Central memory CD4-positive, alpha-beta T cell (primary cell): Measurements from ENCODE around the gene RASA3.

Source experiments
- DNase-seq: peaks from one replicate; pipeline ENCODE4 v3.0.0; 2022

RASA3 gene

DNA sequence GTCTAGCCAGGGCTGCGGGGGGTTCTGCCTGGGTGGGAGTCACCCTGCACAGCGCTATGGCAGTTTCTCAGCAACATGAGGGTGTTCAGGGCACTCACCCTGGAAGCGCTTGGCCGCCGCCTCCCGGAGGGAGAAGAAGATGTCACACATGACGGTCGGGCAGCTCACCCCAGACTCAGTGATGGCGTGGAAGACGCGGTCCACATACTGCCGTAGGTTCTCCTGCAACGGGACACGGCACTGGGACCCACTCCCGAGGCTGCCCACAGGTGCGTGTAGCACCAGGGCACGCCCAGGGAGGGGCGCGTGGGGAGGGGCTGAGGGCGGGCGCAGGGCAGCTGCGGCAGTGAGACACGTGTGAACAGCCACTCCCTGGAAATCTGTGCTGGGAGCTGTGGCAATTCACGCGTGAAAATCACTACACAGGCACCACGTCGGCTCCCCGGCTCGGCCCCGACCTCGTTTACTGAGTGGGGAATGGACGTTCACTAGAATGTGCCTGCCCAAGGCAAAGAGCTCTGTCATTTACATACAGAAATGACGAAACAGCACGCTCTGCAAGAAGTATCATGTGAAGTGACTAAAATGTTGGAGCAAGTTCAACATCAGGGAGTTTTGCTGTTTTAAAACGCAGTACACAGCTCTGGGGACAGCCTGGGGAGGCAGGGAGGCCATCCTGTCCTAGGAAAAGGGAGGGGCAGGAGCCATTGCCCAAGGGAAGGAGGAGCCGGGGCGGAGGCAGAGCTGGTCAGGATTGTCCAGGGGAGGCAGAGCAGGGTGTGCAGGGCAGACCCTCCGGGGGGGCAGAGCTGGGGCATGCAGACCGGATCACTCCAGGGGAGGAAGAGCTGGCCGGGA, 117.1 kb downstream of the RASA3 start:
- DNase-seq, result no peak

DNA sequence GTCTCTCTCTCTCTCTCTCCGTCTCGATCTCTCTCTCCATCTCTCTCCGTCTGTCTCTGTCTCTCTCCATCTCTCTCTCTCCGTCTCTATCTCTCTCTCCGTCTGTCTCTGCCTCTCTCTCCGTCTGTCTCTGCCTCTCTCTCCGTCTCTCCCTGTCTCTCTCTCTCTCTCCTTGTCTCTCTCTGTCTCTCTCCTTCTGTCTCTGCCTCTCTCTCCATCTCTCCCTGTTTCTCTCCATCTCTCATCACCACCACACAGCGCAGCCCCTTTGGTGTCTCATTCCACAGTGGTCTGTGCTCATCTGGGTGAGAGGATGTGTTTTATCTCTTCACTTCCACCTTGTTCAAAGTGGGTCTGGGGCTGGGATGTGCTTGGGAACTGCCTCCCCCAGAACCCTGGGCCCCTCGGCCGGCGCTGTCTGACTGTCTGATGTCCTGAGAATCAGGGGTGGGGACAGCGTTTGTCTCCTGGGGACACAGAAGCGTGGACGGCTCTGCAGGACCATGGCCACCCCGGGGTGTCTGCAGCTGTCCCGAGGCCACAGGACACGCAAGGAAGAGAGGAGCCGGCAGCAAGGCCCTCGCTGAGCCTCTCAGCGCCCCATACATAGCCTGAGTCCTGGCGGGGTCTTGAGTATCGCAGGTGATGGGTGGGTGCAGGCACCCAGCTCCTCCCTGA, 118.3 kb downstream of the RASA3 start:
- no peak for DNase-seq

DNA sequence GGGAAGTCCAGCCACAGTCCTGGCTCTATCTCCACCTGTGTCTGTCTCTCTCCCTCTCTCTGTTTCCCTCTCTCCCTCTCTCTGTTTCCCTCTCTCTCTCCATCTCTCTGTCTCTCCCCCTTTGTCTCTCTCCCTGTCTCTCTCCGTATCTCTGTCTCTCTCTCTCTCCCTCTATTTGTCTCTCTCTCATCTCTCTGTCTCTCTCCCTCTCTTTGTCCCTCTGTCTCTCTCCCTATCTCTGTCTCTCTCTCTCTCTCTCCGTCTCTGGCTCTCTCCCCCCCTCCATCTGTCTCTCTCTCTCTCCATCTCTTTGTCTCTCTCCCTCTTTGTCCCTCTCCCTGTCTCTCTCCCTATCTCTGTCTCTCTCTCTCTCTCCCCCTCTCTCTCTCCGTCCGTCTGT, 119.1 kb downstream of the RASA3 start:
- no peak for DNase-seq

DNA sequence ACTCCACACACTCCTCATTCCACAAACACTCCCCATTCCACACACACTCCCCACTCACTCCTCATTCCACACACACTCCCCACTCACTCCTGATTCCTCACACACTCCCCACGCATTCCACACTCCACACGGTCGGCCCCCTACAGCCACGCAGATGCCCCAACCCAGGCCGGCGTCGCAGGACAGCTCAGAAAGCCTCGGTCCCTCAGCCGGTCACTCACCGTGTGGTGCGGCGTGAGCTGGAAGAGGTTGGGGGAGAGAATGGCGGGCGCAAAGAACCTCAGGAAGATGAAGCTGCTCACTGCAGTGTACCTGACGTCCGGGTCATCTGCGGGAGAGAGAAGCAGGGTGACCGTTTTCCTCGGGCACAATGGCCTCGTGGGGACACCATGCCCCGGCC, 119.5 kb downstream of the RASA3 start:
- no peak for DNase-seq

DNA sequence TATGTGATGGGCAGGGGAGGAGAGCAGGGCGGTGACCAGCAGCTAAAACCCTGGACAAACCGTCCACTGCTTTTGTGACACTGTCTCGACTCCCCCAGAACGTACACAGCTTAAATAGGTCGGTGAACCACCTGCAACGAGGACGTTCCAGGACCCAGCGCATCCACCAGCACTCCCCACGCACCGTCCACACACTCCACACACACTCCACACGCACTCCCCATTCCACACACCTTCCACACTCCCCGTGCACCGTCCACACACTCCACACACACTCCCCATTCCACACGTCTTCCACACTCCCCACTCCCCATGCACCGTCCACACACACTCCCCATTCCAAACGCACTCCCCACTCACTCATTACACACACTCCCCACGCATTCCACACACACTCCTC, 120.3 kb downstream of the RASA3 start:
- DNase-seq, result no peak

DNA sequence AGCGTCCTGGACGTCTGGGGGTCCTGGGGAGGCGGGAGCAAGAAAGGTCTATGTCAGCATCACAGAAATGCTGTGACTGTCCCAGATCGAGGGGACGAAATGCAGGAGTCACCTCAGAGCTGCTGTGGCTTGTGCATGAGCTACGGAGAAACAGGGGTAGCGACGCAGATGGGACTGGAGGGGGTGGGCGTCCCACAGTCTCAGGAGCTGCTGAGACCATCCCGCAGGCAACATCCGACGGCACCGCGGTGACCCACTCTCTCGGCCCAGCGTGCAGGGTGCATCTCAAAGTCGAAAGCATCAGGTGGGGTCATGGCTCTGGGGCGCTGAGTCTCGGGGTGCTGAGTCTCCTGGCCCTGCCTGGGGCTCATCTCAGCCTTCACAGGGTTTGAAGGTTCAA, 121.2 kb downstream of the RASA3 start:
- DNase-seq, result no peak

DNA sequence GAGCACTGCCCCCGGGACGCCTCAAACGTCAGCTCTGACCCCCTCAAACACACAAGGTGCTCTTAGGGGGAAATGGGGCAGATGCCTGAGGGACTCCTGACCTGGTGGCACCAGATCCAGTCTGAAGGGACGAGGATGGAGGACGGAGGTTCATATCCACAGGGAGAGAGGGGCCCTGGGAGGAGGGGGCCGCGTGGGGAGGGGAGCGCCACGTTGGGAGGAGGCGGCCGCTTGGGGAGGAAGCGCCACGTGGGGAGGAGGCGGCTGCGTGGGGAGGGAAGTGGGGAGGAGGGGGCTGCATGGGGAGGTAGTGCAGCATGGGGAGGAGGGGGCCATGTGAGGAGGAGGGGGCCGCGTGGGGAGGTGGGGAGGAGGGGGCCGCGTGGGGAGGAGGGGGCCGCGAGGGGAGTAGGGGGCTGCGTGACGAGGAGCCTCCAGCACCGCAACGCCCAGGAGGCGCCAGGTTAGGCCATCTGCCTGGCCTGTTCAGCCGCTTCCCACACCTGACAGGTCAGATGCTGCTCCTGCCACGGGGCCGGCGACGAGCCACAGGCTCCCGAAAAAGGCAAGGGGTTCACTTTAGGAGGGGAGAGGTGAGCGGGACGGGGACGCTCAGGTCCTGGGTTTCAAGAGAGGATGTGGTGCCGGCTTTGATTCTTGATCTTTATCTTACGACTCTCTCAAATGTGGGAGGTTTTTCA, 121.9 kb downstream of the RASA3 start:
- no peak for DNase-seq

DNA sequence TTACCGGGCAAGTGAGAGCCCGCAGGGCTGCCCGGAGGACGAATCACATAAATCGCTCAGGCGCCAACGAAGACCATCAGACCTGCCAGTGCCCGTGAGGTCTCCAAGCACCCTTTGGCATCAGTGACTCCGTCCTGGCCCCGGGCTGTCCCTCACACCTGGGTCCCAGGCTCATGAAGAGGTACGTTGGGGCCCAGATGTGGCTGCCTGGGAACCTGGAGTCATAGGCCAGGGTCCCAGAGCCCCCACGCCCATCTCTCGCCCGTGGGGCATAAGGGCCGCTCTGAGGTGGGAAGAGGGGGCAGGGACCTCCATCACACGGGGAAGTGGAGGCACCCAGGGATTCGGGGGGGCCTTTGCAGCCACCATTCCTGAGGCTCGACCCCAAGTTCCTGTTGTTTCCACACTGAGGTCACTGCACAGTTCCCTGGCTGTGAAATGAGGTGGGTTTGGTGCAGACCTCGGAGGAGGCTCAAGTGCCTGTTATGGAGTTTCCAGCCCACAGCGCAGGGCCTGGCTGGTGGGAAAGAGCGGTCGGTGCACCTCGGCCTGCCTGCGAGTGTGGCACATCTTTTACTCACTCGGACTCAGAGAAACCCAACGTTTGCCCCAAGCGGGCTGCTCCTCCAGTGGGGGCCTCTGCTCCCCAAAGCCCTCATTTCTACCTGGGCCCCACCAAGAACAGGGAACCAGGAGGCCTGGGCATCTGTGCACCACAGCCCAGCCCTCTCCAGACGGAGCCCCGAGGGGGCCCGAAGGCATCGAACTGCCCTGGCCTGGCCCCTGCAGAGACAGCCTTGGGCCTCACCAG, 122.6 kb downstream of the RASA3 start:
- DNase-seq, result no peak

DNA sequence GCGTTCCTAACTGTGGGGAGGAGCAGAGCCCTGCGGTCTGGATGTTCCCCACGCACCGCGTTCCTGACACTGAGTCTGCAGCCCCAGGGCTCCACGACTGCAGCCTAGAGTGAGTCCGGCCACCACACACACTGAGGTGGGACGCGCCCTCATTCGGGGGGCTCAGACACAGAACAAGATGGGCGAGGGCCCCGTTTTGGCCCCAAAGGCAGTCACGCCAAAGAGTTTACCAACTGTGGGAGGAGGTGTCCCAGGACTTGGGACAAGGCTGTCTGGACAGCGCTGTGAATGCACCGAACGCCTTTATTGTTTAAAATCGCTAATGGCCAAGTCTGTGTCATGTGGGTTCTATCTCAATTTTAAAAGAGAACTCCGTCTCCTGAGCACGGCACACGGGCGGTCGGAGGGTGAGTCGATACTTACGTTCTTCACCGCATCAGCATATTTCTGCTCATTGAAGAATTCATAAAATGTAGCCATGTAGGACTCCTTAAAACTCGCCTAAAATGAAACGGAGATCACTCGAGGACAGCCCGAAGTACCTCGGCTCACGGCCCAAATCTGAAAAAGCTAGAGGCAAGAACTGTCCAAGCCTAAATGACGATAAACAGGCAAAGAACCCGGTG, 123.3 kb downstream of the RASA3 start:
- DNase-seq, result no peak

DNA sequence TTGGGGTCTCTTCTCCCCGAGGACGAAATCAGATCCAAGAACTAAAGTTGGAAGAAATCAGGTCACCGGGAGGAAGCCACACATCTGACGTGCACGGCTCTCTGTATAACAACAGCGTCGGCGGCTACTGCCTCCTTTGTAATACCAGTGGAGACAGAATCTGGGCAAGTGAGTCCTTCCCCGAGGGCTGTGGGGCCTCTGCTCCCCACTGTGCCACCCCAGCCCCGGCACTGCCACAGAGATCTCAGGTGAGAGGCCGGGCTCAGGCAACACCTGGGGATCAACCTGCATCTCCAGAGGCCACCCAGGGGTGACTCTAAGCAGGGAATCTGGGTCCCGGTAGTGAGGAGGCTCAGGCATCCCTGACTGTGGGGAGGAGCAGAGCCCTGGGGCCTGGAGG, 124.9 kb downstream of the RASA3 start:
- DNase-seq, result no peak

DNA sequence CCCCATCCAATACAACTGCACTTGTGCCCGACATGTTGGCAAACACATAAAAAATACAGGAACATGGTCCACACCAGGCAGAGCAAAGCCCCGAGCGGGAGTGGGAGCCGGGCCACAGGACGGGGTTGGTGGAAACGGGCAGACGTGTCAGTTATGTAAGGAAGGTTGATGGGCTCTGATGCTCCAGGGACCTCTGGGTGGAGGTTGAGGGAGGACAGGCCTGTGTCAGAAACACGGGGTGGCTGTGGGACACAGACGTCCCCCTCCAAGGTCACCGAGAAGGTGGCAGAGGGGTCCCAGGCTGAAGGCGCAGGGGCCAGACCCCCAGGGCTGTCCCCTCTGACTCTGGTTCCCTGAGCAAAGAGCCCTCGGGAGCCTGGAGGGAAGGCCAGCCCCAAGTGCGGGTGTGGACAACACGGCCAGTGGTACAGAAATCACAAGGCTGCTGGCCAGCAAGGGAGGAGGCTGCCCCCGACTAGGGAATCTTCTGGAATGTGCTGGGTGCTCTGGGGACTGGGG, 127.2 kb downstream of the RASA3 start:
- DNase-seq, result no peak

DNA sequence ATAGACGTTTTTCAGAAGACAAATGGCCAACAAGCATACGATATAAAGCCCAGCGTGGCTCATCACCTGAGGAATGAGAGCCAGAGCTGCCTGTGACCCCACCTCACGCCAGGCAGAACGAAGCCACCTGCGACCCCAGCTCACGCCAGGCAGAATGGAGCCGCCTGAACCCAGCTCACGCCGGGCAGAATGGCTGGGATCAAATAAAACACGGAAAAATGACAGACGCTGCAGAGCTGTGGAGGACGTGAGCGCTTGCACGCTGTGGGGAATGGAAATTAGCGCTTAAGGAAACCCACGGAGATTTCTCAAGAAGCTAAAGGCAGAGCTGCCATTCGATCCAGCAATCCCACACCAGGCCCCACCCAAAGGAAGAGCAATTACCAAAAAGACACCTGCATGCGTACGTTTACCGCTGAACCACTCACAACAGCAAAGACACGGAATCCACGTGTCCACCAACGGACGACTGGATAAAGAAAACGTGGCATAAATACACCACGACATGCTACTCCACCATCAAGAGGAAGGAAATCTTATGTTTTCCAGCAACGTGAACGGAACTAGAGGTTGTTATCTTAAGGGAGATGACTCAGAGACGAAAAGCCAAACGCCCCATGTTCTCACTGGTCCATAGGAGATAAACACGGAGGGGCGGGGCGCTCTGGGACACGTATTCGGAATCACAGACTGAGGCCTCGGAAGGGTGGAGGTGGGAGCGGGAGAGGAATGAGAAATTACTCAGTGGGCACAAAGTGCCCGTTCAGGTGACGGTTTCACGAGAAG, 127.8 kb downstream of the RASA3 start:
- no peak for DNase-seq

DNA sequence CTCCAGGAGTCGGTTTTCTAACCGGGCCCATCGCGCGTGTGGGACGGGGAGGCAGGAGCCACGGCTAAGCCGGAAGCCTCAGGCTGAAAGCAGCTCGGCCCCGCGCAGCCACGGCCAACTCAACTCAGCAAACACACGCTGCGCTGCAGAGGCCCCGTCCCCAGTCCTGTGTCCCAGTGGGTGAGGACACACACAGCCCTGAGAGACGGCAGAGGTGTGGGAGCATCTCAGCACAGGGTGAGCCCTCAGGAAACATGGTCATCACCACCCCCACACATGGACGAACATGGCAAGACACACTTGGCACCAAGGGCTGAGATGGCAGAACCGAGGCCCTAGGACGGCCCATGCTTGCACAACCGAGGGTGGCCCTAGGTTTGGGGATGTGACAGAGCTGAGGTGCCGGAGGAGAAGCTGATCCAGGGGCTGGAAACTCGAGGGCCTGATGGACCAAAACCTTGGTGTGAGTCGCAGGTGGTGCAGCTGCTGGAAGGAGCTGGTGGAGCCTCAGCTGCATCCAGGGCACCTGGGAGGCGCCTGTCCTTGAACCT, 129.6 kb downstream of the RASA3 start:
- no peak for DNase-seq

DNA sequence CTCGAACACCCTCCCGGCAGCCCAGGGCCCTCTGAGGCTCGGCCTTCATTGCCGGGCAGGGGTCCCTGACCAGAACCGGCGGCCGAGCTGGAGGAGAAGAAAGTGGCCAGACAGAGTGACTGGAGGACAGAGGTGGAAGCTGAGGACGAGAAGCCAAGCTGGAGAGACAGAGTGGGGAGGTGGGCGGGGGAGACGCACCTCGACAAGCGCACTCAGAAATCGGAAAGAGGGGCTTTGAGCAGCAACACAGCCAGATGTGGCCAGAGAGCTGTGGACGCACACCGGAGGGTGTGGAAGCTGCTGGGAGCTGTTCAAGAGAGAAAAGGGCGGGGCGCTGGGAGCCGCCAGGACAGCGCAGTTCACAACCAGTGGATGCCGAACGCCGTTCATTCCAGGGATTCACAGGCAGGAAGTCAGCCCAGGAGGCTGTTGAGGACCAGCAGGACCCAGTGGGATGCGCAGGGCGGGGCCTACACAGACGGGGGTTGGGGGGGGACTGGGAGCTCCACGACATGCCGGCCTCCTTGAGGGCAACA, 130.3 kb downstream of the RASA3 start:
- DNase-seq, result no peak

DNA sequence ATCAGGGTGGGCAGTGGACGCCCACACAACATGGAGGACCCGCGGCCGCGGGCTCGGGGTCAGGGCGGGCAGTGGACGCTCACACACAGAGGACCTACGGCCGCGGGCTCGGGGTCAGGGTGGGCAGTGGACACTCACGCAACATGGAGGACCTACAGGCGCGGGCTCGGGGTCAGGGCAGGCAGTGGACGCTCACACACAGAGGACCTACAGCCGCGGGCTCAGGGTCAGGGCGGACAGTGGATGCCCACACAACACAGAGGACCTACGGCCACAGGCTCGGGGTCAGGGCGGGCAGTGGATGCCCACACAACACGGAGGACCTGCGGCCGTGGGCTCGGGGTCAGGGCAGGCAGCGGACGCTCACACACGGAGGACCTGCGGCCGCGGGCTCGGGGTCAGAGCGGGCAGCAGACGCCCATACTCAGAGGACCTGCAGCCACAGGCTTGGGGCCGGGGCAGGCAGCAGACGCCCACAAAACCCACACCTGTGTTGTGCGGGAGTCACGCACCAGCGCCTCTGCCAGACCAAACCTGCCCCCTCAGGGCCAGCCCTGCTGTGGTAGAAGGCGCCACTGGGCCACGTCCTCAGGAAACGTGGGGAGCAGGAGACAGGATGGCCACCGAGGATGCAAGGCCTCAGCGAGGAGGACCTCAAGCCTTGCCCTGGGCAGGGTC, 131.0 kb downstream of the RASA3 start:
- DNase-seq, result no peak

DNA sequence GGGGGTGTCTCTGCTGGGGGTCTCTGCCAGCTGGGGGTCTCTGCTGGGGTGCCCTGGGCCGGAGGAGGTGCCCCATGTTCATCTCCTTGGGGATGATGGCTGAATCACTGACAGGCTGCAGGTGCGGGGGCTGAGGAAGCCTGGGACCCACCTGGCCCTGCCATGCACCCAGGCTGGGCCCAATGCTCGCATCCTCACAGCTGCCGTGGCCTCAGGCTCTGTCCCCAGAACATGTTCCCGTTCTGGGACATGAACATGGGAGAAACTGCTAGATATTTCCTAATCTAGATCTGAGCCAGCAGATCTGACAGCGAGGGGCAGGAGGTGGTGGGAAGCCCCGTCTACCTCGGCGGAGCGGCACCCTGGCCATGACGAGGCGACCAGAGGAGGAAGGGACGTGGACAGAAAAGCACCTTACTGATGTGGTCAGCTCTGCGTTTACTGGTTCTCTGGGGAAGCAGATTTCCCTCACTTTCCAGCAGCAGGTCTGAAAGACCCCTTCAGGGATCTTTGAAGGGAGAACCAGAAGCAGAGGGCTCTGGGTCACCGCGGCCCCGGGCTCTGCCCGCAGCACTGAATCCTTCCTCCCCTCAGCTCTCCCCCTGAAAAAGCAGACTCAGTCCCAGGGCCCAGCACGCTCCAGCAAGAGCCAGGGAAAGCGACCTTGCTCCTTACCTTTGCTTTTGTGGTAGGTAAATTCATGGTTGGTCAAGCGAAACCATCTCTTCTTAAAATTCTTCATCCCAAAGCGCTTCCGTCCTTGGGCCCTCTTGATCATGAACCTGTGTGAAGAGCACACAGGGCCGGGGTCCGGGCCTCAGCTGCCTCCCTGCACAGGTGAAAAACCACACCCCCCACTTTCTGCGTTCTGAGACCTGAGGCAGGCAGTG, 132.0 kb downstream of the RASA3 start:
- DNase-seq, result no peak

DNA sequence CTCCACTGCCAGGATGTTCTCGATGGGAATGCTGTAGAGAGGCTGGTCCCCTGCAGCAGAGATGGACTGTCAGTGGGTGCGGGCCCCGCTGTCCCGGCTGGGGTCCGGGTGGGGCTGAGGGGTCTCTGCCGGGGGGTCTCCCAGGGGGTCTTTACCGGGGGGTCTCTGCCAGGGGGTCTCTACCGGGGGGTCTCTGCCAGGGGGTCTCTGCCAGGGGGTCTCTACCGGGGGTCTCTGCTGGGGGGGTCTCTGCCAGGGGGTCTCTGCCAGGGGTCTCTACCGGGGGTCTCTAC, 132.9 kb downstream of the RASA3 start:
- no peak for DNase-seq

DNA sequence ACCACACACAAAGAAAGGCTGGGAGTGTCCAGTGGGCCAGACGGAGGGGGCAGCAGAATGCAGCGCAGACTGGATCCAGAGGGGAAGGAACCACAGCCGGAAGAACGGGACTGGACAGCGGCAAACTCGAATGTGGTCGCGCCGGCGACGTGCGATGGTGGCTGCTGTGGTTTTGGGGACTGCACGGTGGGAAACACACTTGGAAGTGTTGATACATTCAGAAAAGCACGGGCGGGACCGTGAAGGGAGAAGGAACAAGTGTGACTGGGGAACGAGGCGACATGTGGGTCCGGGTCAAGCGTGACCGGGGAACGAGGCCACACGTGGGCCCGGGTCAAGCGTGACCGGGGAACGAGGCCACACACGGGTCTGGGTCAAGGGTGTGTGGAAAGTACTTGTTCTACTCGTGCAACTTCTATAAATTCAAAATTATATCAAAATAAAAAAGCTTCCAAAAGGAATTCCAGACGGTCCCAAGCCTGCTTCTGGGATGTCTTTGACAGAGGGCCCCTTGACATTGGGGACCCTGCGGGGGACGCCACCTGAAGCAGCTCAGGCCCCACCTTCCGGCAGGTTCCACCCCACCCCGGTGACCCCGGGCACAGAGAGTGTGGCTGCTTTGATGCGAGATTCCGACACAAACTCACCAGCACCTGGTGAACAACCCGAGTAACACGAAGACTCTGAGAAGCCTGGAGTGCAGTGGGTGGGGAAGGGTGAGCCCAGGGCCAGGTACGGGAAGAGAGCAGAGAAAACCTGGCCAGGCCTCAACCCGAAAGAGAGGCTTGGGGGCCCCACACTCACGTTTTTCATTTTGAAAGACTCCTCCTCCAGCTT, 133.4 kb downstream of the RASA3 start:
- DNase-seq, result no peak
